GM21737 (cell line): ENCODE data around the gene ZCWPW1.
A peak's percentile ranks its signal among the peaks of the same experiment; 100 is the strongest.

Source experiments
- ATAC-seq: cut with Tn5 transposase; IDR thresholded peaks from one replicate; pipeline ENCODE4 v1.9.1; 2021; ENCODE audit warnings: mild to moderate bottlenecking, moderate library complexity; ENCODE audit not compliant: unreplicated experiment

The ZCWPW1 gene

DNA sequence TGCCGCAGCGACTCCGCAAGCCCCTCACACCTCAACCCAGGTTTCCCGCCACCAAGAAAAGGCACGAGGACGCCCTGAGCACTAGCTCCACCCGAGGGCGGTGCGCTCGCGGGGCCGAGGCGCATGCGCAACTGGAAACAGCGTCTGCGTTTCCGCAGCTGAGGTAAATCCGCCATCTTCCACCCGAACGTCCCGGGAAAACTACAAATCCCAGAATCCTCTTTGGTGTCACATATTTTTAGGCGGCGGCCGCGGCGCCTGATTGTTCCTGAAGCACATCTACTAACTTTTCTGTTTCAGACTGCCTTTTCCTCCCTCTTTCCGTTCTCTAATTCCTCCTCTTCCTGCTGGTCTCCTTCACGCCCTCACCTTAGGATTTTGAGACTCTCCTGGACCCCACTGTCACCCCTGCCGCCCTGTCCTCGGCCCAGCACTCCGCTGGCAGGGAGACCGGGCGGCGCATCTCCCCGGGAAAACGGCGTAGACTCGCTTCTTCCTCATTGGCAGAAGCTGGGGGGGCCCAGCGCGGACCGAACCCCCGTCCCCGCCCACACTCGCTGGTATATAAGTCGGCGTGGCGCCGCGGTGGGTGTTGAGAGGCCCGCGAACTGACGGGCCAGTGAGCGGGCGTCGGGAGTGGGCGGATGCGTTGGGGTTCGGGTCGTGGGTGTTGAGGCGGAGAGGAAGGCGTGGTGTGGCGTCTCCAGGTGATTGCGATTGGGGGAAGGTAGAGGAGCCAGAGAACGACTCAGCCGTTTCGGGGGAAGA, at the start of gene ZCWPW1:
Gene ZCWPW1, minus strand, starts transcription at position 505 of the 768 bp plus-strand sequence. CDS start 8,054 bp downstream, outside the sequence.
- peak; percentile 42 for ATAC-seq

- ATAC-seq = no peak
Observed at GRCh38 chr7:100477871-100478267, 49.4 kb upstream of the ZCWPW1 start.

GRCh38 chr7:100476903-100477870, 48.7 kb upstream of the ZCWPW1 start:
- no peak for ATAC-seq

DNA sequence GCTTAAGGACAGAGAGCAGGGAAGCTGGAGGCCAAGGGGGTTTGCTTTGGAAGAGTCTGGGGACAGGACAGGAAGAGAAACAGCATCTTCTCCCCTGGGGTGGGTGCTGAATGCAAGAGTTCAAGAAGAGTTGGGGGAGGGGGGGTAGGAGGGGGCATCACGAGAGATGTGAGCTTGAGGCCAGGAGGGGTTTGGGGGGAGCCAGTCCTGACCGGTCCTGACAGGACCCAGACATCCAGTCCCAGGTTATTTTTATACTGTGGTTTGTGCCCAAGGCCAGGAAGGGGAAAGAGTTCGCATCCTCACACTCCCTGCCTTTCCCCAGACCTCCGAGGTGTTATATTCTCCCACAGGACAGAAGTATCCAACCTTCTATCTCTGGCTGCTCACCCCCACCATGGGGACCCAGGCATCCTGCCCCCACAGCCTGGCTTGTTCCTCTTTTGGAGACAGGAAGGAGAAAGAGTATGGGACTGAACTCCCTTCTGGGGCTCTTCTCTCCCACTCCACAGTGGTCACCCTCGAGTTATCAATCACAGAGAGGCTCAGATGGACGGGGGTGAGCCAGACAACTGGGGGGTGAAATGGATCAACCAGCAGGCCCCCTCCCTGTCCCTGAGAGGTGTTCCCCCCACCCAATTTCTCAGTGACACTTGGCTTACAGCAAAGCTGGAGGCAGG, 47.7 kb upstream of the ZCWPW1 start:
- no peak for ATAC-seq

DNA sequence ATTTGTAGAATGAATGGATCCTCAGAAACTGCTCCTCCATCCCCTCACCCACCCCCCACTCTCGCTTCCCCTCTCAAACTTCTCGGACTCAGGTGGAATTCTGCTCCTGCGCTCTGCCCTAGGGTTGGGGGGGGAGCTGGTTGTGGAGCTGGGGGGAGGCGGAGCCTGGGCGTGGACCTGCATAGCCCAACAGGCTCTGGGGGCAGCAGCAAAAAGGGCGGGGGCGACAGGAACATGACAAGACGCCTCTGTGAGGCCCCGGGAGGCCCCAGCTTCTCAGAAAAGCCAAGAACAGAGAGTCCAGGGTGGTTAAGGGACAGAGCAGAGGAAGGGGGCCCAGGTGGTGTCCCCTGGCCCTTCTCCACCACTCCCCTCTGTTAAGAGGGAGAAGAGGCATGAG, 47.0 kb upstream of the ZCWPW1 start:
- ATAC-seq = no peak

- ATAC-seq = no peak
Observed at GRCh38 chr7:100472854-100473499, 44.5 kb upstream of the ZCWPW1 start.

- ATAC-seq = no peak
Observed at GRCh38 chr7:100472121-100472851, 43.8 kb upstream of the ZCWPW1 start.

GRCh38 chr7:100471021-100471420, 42.5 kb upstream of the ZCWPW1 start:
- no peak for ATAC-seq

GRCh38 chr7:100469227-100470044, 40.9 kb upstream of the ZCWPW1 start:
- no peak for ATAC-seq

GRCh38 chr7:100467638-100468373, 39.3 kb upstream of the ZCWPW1 start:
- no peak for ATAC-seq

GRCh38 chr7:100466653-100467605, 38.4 kb upstream of the ZCWPW1 start:
- no peak for ATAC-seq

GRCh38 chr7:100465702-100466311, 37.3 kb upstream of the ZCWPW1 start:
- no peak for ATAC-seq

- no peak for ATAC-seq
Observed at GRCh38 chr7:100465299-100465698, 36.8 kb upstream of the ZCWPW1 start.

DNA sequence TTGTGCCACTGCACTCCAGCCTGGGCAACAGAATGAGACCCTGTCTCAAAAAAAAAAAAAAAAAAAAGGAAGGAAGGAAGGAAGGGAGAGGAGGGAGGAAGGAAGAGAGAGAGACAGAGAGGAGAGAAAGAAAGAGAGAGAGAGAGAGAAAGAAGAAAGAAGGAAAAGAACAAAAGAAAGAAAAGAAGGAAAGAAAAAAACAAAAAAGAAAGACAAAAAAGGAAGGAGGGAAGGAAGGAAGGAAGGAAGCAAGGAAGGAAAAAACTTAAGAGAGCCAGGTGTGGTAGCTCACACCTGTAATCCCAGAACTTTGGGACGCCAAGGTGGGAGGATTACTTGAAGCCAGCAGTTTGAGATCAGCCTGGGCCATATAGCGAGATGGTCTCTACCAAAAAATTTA, 36.3 kb upstream of the ZCWPW1 start:
- ATAC-seq = no peak

DNA sequence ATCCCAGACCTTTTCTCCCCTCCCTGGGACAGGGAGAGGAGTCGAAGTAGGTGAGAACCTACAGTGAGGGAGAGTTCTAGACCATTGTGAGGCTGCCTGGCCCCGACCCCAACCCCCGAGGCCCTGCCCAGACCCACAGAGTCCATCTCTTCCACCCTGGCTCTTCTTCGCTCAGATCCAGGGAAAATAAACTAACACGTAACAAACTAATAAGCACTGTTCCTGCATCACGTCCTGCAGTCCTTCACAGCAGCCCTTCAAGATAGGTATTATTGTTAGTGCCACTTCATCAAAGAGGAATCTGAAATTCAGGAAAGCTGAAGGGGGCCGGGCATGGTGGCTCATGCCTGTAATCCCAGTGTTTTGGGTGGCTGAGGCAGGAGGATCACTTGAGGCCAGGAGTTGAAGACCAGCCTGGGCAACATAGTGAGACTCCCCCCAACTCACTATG, 35.7 kb upstream of the ZCWPW1 start, which contains the start of gene SPACDR:
Gene SPACDR, minus strand, starts transcription at position 51 of the 451 bp plus-strand sequence. CDS start 235 bp downstream, outside the sequence.
- no peak for ATAC-seq

- no peak for ATAC-seq
Observed at GRCh38 chr7:100457033-100457432, 28.5 kb upstream of the ZCWPW1 start.

DNA sequence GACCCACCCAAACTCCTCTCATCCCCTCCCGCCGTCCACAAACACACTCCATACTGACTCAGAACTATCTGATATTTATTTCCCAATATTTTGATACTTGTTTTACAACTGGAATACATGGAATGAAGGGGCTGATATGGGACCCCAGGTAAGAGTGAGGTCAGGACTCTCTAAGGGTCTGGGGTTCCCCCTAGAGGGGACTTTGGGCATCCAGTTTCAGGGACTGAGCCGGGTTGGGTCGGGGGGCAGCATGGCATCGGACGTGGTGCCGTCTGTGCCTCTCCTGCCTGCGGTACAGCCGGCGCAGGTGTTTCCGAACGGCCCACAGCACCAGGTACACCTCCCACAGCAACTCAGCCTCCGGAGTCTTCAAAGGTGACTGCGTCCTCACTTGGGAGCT, 28.1 kb upstream of the ZCWPW1 start:
- no peak for ATAC-seq
